ENCODE measurements around the gene PBX4. TPM values are rescaled to one million over a fixed set of nuclear protein-coding genes. Genes with fewer than 3 reads are reported as not detected.
"Not testable (repeated sequence)": the region's sequence is repeated elsewhere in the genome, so short reads cannot be mapped to it uniquely, and the experiment has no call there.

Gene PBX4
- total RNA-seq, 1 donor from 2014 or later, result 5.1 TPM

- intact Hi-C loops (cut with DNase I); DNase-seq (ENCODE audit: low spot score): not testable (repeated sequence)
Measured at GRCh38 chr19:19598728-19599451, 19.6 kb downstream of the PBX4 start.

GRCh38 chr19:19597809-19598306 is 20.6 kb downstream of the PBX4 start:
- DNase-seq (ENCODE audit: low spot score) (no peak), ATAC-seq (no peak)
- intact Hi-C loops (cut with DNase I), result no loop called here

More at GRCh38 chr19:19598728-19599451, 19.6 kb downstream of the PBX4 start:
- not testable (repeated sequence) for ATAC-seq

GRCh38 chr19:19595171-19595701 is 23.3 kb downstream of the PBX4 start:
- no peak for DNase-seq (ENCODE audit: low spot score)

GRCh38 chr19:19594381-19594780 is 24.1 kb downstream of the PBX4 start:
- no peak for DNase-seq (ENCODE audit: low spot score)
- ATAC-seq, result no peak
- intact Hi-C loops (cut with DNase I), result no loop called here

More at GRCh38 chr19:19595171-19595701, 23.3 kb downstream of the PBX4 start:
- intact Hi-C loops (cut with DNase I), result no loop called here
- peak; percentile 84 for ATAC-seq

GRCh38 chr19:19592690-19593089 is 25.8 kb downstream of the PBX4 start:
- DNase-seq (ENCODE audit: low spot score), result no peak
- no peak for ATAC-seq
- intact Hi-C loops (cut with DNase I), result no loop called here

- intact Hi-C loops (cut with DNase I), result no loop called here
- ATAC-seq (peak; percentile 73), DNase-seq (ENCODE audit: low spot score) (no peak)
Measured at GRCh38 chr19:19591133-19591825, 27.2 kb downstream of the PBX4 start.

GRCh38 chr19:19588546-19588945 is 29.9 kb downstream of the PBX4 start:
- intact Hi-C loops (cut with DNase I), result loop anchor here (5.0 kb wide), 1 partner anchor 119 kb away; no protein-coding TSS in a partner anchor
- DNase-seq (ENCODE audit: low spot score) (no peak), ATAC-seq (no peak)

GRCh38 chr19:19587771-19588170 is 30.7 kb downstream of the PBX4 start:
- intact Hi-C loops (cut with DNase I), result loop anchor here (5.0 kb wide), 1 partner anchor 120 kb away; no protein-coding TSS in a partner anchor
- DNase-seq (ENCODE audit: low spot score), result no peak
- no peak for ATAC-seq

- ATAC-seq, result no peak
- intact Hi-C loops (cut with DNase I), result no loop called here
Measured at GRCh38 chr19:19584356-19584755, 34.1 kb downstream of the PBX4 start.

GRCh38 chr19:19582471-19582870 is 36.0 kb downstream of the PBX4 start:
- intact Hi-C loops (cut with DNase I), result no loop called here
- DNase-seq (ENCODE audit: low spot score) (no peak), ATAC-seq (no peak)

More at GRCh38 chr19:19584356-19584755, 34.1 kb downstream of the PBX4 start:
- DNase-seq (ENCODE audit: low spot score), result no peak

- no peak for ATAC-seq
- intact Hi-C loops (cut with DNase I), result no loop called here
Measured at GRCh38 chr19:19581391-19581790, 37.1 kb downstream of the PBX4 start.

GRCh38 chr19:19580418-19580817 is 38.1 kb downstream of the PBX4 start:
- no peak for ATAC-seq
- no peak for DNase-seq (ENCODE audit: low spot score)
- intact Hi-C loops (cut with DNase I), result no loop called here

More at GRCh38 chr19:19581391-19581790, 37.1 kb downstream of the PBX4 start:
- no peak for DNase-seq (ENCODE audit: low spot score)

GRCh38 chr19:19579533-19580361 is 38.7 kb downstream of the PBX4 start:
- no peak for ATAC-seq
- no peak for DNase-seq (ENCODE audit: low spot score)
- intact Hi-C loops (cut with DNase I), result no loop called here

- ATAC-seq (no peak), DNase-seq (ENCODE audit: low spot score) (no peak)
- intact Hi-C loops (cut with DNase I), result no loop called here
Measured at GRCh38 chr19:19578252-19578651, 40.2 kb downstream of the PBX4 start.

- DNase-seq (ENCODE audit: low spot score), result no peak
- no peak for ATAC-seq
- intact Hi-C loops (cut with DNase I), result no loop called here
Measured at GRCh38 chr19:19575411-19575810, 43.1 kb downstream of the PBX4 start.

- intact Hi-C loops (cut with DNase I), result no loop called here
- ATAC-seq (no peak), DNase-seq (ENCODE audit: low spot score) (no peak)
Measured at GRCh38 chr19:19571071-19571786, 47.3 kb downstream of the PBX4 start.

GRCh38 chr19:19570571-19570970 is 47.9 kb downstream of the PBX4 start:
- ATAC-seq (no peak), DNase-seq (ENCODE audit: low spot score) (no peak)
- intact Hi-C loops (cut with DNase I), result no loop called here
